Measurements from ENCODE around the gene MAP3K6. TPM values are rescaled to one million over a fixed set of nuclear protein-coding genes. Genes with fewer than 3 reads are reported as not detected.

Gene MAP3K6
- total RNA-seq, 6 experiments from 2014 or later = 4.3 to 14.9 (median 5.6) TPM

DNA sequence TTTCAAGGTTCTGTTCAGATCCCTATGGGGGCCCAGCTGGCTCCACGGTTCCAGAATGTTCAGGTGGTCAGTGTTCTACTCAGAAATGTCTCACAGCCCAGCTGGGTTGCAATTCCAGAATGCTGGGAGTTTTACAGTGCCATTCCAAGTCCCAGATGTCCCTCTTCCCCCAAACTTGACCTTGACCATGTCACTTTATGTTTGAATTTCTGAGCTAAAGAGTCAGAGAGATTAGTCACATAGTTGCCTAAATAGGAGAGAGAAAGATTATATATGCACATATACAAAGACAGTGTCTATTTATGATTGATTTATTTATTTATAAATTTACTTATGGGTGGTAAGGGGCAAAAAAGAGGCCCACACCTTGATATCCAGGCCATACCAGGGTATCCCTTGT lies 28.2 kb upstream of the MAP3K6 start:
- H3K36me3 ChIP-seq = no peaks in the 10 kb centered on the region
- WGBS (ENCODE audit: insufficient coverage, low coverage, low lambda C conversion rate, missing lambda C conversion rate) = no CpG with 5 or more reads among the region's 1 CpG
- H3K9me3 ChIP-seq = no peaks in the 10 kb centered on the region
- H3K4me1 ChIP-seq = peaks cover 0 to 6% (median 0%) of the 10 kb centered on the region in 4 donors
- DNase-seq (no peak), ATAC-seq (no peak)
- no peak overlapping the region for H3K27ac ChIP-seq
- no peak for TF ChIP-seq POLR2A (IDR thresholded peaks at IDR 0.05)
- TF ChIP-seq, protein P1, sequence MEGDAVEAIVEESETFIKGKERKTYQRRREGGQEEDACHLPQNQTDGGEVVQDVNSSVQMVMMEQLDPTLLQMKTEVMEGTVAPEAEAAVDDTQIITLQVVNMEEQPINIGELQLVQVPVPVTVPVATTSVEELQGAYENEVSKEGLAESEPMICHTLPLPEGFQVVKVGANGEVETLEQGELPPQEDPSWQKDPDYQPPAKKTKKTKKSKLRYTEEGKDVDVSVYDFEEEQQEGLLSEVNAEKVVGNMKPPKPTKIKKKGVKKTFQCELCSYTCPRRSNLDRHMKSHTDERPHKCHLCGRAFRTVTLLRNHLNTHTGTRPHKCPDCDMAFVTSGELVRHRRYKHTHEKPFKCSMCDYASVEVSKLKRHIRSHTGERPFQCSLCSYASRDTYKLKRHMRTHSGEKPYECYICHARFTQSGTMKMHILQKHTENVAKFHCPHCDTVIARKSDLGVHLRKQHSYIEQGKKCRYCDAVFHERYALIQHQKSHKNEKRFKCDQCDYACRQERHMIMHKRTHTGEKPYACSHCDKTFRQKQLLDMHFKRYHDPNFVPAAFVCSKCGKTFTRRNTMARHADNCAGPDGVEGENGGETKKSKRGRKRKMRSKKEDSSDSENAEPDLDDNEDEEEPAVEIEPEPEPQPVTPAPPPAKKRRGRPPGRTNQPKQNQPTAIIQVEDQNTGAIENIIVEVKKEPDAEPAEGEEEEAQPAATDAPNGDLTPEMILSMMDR (IDR thresholded peaks at IDR 0.05) = no peak
- intact Hi-C loops (cut with DNase I) = loop anchor here (5.0 kb wide), 3 partner anchors 38 to 98 kb away; no protein-coding TSS in a partner anchor
- H3K4me3 ChIP-seq = no peak overlapping the region
- no peaks in the 10 kb centered on the region for H3K27me3 ChIP-seq

DNA sequence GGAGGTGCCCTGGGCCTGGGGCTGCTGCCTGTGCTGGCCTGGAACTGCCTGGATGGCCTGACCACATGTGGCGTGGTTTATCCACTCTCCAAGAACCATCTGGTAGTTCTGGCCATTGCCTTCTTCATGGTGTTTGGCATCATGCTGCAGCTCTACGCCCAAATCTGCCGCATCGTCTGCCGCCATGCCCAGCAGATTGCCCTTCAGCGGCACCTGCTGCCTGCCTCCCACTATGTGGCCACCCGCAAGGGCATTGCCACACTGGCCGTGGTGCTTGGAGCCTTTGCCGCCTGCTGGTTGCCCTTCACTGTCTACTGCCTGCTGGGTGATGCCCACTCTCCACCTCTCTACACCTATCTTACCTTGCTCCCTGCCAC lies 27.5 kb upstream of the MAP3K6 start:
- ATAC-seq (no peak), DNase-seq (no peak)
- TF ChIP-seq, protein P1 (IDR thresholded peaks at IDR 0.05) = no peak
- no peak for TF ChIP-seq POLR2A (IDR thresholded peaks at IDR 0.05)
- Histone ChIP-seq H3K27me3 (no peaks in the 10 kb centered on the region), H3K9me3 (no peaks in the 10 kb centered on the region), H3K36me3 (no peaks in the 10 kb centered on the region), H3K4me1 (peaks cover 0 to 6% (median 0%) of the 10 kb centered on the region in 4 donors), H3K4me3 (no peak overlapping the region), H3K27ac (no peak overlapping the region)
- intact Hi-C loops (cut with DNase I) = loop anchor here in 1 of 2 donors (5.0 kb wide), 2 partner anchors 37 to 92 kb away; no protein-coding TSS in a partner anchor
- WGBS (ENCODE audit: insufficient coverage, low coverage, low lambda C conversion rate, missing lambda C conversion rate) = 100% methylated on average over 1 of the region's 9 CpGs

DNA sequence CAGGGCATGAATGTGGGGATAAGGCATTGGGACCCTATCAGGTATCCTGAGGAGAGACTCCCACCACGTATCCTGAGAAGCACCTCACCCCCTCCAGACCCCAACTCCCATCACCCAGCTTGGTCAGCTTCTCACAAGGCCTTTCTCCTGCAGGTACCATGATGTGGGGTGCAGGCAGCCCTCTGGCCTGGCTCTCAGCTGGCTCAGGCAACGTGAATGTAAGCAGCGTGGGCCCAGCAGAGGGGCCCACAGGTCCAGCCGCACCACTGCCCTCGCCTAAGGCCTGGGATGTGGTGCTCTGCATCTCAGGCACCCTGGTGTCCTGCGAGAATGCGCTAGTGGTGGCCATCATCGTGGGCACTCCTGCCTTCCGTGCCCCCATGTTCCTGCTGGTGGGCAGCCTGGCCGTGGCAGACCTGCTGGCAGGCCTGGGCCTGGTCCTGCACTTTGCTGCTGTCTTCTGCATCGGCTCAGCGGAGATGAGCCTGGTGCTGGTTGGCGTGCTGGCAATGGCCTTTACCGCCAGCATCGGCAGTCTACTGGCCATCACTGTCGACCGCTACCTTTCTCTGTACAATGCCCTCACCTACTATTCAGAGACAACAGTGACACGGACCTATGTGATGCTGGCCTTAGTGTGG lies 27.0 kb upstream of the MAP3K6 start:
- Histone ChIP-seq H3K4me1 (peaks cover 0 to 6% (median 0%) of the 10 kb centered on the region in 4 donors), H3K36me3 (no peaks in the 10 kb centered on the region), H3K4me3 (no peak overlapping the region), H3K27me3 (no peaks in the 10 kb centered on the region), H3K9me3 (no peaks in the 10 kb centered on the region), H3K27ac (no peak overlapping the region)
- DNase-seq = no peak
- TF ChIP-seq POLR2A (IDR thresholded peaks at IDR 0.05) = no peak
- TF ChIP-seq, protein P1 (IDR thresholded peaks at IDR 0.05) = no peak
- ATAC-seq = no peak
- 92% methylated on average over 6 of the region's 18 CpGs for WGBS (ENCODE audit: insufficient coverage, low coverage, low lambda C conversion rate, missing lambda C conversion rate)
- intact Hi-C loops (cut with DNase I) = loop anchor here in 1 of 2 donors (5.0 kb wide), 2 partner anchors 36 to 91 kb away; no protein-coding TSS in a partner anchor

DNA sequence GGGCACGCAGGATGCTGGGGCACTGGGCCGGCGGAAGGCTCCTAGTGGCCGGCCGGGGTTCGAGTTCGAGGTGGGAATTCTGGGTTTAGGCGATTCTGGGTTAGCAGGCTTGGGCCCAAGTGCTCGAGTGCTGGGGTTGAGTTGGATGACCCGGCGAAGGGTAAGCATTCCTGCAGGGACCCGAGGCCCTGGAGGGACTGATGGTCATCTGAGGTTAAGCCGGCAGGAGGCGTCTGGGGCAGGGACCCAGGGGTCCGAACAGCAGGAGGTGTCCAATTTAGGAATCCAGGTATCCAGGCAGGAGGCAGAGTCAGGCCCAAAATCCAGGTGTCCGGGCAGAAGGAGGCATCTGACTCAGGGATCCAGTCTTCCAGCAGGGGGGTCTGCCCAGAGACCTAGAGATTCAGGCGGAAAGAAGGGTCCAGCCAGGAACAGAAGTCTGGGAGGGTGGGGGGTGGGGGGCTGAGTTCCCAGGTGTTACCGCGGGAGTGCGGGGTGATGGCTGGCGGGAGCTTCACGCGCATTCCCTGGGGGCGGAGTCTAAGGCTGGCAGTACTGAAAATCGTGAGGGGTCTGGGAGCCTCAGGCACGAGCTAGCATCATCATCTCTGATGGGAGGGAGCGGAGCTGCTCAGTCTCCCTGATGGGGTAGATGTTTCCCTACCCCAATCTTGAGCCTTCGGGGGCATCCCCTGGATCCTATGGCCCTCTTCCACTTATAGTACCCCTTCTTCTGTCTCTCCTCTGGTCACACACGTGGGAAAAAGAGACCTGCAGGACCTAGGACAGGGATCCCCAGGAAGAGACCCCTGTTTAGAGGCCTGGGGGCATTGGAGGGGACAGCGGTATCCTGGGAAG lies 26.2 kb upstream of the MAP3K6 start:
- WGBS (ENCODE audit: insufficient coverage, low coverage, low lambda C conversion rate, missing lambda C conversion rate) = 17% methylated on average over 8 of the region's 30 CpGs
- Histone ChIP-seq H3K27ac (peak overlapping the region in 1 of 3 donors; percentile 33), H3K36me3 (no peaks in the 10 kb centered on the region), H3K4me1 (peaks cover 0 to 6% (median 0%) of the 10 kb centered on the region in 4 donors), H3K9me3 (no peaks in the 10 kb centered on the region), H3K27me3 (no peaks in the 10 kb centered on the region), H3K4me3 (peak overlapping the region; percentile 38 to 41 (median 40))
- TF ChIP-seq POLR2A (IDR thresholded peaks at IDR 0.05) = no peak
- TF ChIP-seq, protein P1 (IDR thresholded peaks at IDR 0.05) = no peak
- DNase-seq (no peak), ATAC-seq (no peak)
- intact Hi-C loops (cut with DNase I) = loop anchor here in 1 of 2 donors (5.0 kb wide), 2 partner anchors 36 to 91 kb away; no protein-coding TSS in a partner anchor
